ENCODE measurements around the gene C1QTNF6. TPM values are rescaled to one million over a fixed set of nuclear protein-coding genes. Genes with fewer than 3 reads are reported as not detected.

C1QTNF6 gene
- total and polyA plus RNA-seq, 2 of the 4 experiments (the other 2 are of a cell fraction): 1.1 to 10.9 TPM

DNA sequence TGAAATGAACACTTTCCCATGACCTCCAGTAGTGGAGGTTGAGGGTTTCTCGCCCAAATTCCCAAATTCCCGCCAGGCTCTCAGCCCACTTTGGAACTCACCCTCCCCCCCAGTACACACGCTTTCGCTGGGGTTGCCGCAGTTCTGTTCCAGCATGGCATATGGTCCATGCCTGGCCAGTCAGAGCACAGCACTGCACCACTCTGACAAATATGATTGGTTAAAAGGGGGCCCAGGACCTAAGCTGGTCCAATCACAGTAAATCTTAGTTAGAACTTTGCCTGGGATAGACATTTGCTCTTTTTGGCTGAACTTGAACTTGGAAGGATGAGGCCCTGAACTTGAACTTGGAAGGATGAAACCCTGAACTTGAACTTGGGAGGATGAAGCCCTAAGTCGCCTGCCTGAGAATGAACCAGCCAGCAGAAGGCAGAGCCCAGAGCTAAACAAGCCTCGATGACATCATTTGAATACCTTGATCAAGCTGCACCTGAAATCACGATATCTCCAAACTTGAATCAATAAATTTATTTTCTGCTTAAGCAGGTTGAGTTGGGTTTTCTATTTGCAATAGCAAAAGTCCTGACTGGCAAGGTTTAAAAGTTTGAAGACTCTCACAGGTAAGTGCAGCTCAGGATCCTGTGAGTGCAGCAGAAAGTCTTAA, 36.8 kb upstream of the C1QTNF6 start:
- Histone ChIP-seq H3K18ac (ENCODE audit: low read depth, low read length) (no peak overlapping the region), H3K79me1 (ENCODE audit: low read depth in 1 of 2, low read length in 2 of 2) (peaks cover 0 to 7% of the 10 kb centered on the region in 2 experiments; a peak in 1 of 4 replicates), H2AK5ac (ENCODE audit: low read depth, low read length) (no peak overlapping the region), H4K8ac (ENCODE audit: low read depth in 2 of 2, low read length in 2 of 2) (no peak overlapping the region), H2AFZ (replicated peaks; ENCODE audit: low read length, poor library complexity) (no peak overlapping the region), H3K9me3 (ENCODE audit: control insufficient read depth, insufficient read depth, low read length) (peaks cover 6% of the 10 kb centered on the region), H4K5ac (ENCODE audit: low read depth, low read length) (no peak overlapping the region), H3K23ac (ENCODE audit: low read depth, low read length) (no peak overlapping the region), H3K4me2 (ENCODE audit: low read depth, low read length) (no peak overlapping the region), H3K9ac (ENCODE audit: low read depth, low read length) (no peak overlapping the region), H3K27ac (ENCODE audit: insufficient read depth, low read length) (no peak overlapping the region), H4K20me1 (ENCODE audit: insufficient read depth, low read length) (no peaks in the 10 kb centered on the region; the same call in none of the 2 replicates), H3K36me3 (ENCODE audit: control insufficient read depth, insufficient read depth, low read length) (no peaks in the 10 kb centered on the region), H3K56ac (ENCODE audit: extremely low read depth, insufficient read depth, low read length) (no peak overlapping the region), H2BK20ac (ENCODE audit: low read depth, low read length) (no peak overlapping the region), H2BK120ac (ENCODE audit: low read depth, low read length) (no peak overlapping the region), H3K14ac (replicated peaks; ENCODE audit: low read depth, low read length) (no peak overlapping the region), H3K27me3 (ENCODE audit: control insufficient read depth, insufficient read depth, low read length) (peaks cover 1% of the 10 kb centered on the region; the same call in 1 of the 2 replicates), H3K4ac (ENCODE audit: low read depth, low read length) (no peak overlapping the region), H2BK5ac (ENCODE audit: low read depth, low read length, poor library complexity, severe bottlenecking) (no peak overlapping the region), H2AK9ac (replicated peaks; ENCODE audit: low read depth, low read length, poor library complexity) (no peak overlapping the region), H2BK15ac (ENCODE audit: low read depth, low read length) (no peak overlapping the region), H4K91ac (ENCODE audit: insufficient read depth, low read depth, low read length) (no peak overlapping the region), H3K4me3 (ENCODE audit: insufficient read depth, low read depth, low read length) (no peak overlapping the region), H3K4me1 (ENCODE audit: control insufficient read depth, insufficient read depth, low read length) (peaks cover 19% of the 10 kb centered on the region), H3K9me1 (ENCODE audit: insufficient read depth, low read length) (peaks cover 15% of the 10 kb centered on the region)
- no peak for ATAC-seq (ENCODE audit: low read depth)
- ChIA-PET POLR2A (ENCODE audit: unreplicated experiment) (no interaction called here), CTCF (no interaction called here)
- in situ Hi-C loops (cut with MboI; ENCODE audit: low sequenced_read_pairs) (no loop called here), dilution Hi-C loops (cut with HindIII; ENCODE audit: low sequenced_read_pairs, unreplicated experiment) (no loop called here), intact Hi-C loops (cut with micrococcal nuclease) (no loop called here)
- TF ChIP-seq RAD21 (IDR thresholded peaks at IDR 0.05; ENCODE audit: low read length): no peak
- TF ChIP-seq RFX5 (IDR thresholded peaks at IDR 0.05; ENCODE audit: low read depth, low read length): no peak
- no peak for TF ChIP-seq SMC3 (IDR thresholded peaks at IDR 0.05; ENCODE audit: low read depth, low read length)
- no TSS peak for BruUV-seq (replicated peaks)
- no peak for DNase-seq
- no CpG with 5 or more reads among the region's 8 CpGs for WGBS, 2 experiments (ENCODE audit: extremely low coverage in 2 of 2, insufficient read length in 1 of 2)
